ENCODE results near the gene HDAC4. TPM values are rescaled to one million over a fixed set of nuclear protein-coding genes. Genes with fewer than 3 reads are reported as not detected.

Gene HDAC4
- total and polyA plus RNA-seq, 2 donors (not counting 1 experiment from before 2014, with no cell fraction given): 13.5 to 46.0 TPM

DNA sequence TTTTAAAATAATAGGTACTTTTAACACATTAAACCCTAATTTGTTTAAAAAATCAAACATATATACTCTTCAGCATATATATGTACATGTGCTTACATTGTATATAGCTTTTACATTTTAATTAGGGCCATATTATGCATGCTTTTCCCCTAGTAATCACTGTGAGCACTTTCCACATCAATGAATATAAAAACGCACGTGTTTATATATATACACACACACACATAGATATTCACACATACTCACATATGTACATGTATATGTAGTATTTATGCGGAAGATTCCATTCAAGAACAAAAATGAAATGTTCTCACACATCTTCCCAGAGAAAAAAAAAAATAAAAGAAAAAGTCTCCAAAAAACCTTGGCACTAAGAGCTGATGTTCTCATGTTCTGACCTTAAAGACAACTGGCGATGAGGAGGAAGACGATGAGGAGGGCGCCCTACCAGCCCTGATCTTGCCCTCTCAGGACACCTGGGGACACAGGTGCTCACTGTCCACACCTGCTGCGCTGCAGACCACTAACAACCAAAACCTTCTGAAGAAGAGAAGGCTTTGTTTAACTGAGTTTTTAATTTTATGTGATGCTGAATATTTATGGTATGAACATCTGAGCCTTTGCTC lies 184.7 kb downstream of the HDAC4 start:
- Histone ChIP-seq H4K20me1 (ENCODE audit: control insufficient read depth, insufficient read depth, low read length, poor library complexity, severe bottlenecking) (peaks cover 33% of the 10 kb centered on the region), H3K79me2 (ENCODE audit: control insufficient read depth, insufficient read depth, low read length) (peaks cover 59% of the 10 kb centered on the region), H3K9ac (ENCODE audit: low read length) (no peak overlapping the region), H3K36me3 (replicated peaks in 1 of 2; ENCODE audit: control extremely low read depth in 1 of 2, control insufficient read depth in 1 of 2, extremely low read depth in 1 of 2, insufficient read depth in 2 of 2, low read length in 1 of 2) (no peaks in the 10 kb centered on the region), H3K27me3 (replicated peaks in 1 of 4; ENCODE audit: control extremely low read depth in 1 of 4, control insufficient read depth in 3 of 4, insufficient read depth in 4 of 4, low read length in 3 of 4) (no peaks in the 10 kb centered on the region), H3K4me3 (ENCODE audit: control extremely low read depth in 1 of 5, extremely low read depth in 1 of 5, insufficient read depth in 1 of 5, low read depth in 2 of 5, low read length in 4 of 5) (no peak overlapping the region), H2AFZ (ENCODE audit: insufficient read depth, low read depth, low read length, poor library complexity, severe bottlenecking) (no peak overlapping the region), H3K9me3 (ENCODE audit: control extremely low read depth in 1 of 3, control insufficient read depth in 2 of 3, insufficient read depth in 1 of 3, low read length in 2 of 3) (no peaks in the 10 kb centered on the region), H3K4me2 (replicated peaks; ENCODE audit: low read depth, low read length, poor library complexity, severe bottlenecking) (no peak overlapping the region), H3K27ac (ENCODE audit: low read length in 2 of 2) (no peak overlapping the region), H3K4me1 (ENCODE audit: control insufficient read depth in 2 of 2, insufficient read depth in 2 of 2, low read length in 2 of 2) (peaks cover 6 to 10% of the 10 kb centered on the region in 2 donors)
- WGBS (ENCODE audit: insufficient coverage): 70% methylated on average over 3 of the region's 7 CpGs
- Mint-ChIP-seq H3K4me1 (peaks cover 25% of the 10 kb centered on the region), H3K4me3 (no peak overlapping the region), H3K27me3 (no peaks in the 10 kb centered on the region), H3K9me3 (ENCODE audit: insufficient read depth) (no peaks in the 10 kb centered on the region), H3K27ac (no peak overlapping the region)
- no peak for ATAC-seq (ENCODE audit: low read depth)
- ChIA-PET POLR2A (no interaction called here), CTCF (interaction anchor here (0.6 kb wide), 1 partner anchor 22 kb away, joined by 4 read pairs; no protein-coding TSS in a partner anchor)
- no peak for TF ChIP-seq EZH2 (IDR thresholded peaks at IDR 0.05; ENCODE audit: borderline replicate concordance, insufficient read depth, low read depth, low read length, poor library complexity, severe bottlenecking)
- TF ChIP-seq, protein P1, sequence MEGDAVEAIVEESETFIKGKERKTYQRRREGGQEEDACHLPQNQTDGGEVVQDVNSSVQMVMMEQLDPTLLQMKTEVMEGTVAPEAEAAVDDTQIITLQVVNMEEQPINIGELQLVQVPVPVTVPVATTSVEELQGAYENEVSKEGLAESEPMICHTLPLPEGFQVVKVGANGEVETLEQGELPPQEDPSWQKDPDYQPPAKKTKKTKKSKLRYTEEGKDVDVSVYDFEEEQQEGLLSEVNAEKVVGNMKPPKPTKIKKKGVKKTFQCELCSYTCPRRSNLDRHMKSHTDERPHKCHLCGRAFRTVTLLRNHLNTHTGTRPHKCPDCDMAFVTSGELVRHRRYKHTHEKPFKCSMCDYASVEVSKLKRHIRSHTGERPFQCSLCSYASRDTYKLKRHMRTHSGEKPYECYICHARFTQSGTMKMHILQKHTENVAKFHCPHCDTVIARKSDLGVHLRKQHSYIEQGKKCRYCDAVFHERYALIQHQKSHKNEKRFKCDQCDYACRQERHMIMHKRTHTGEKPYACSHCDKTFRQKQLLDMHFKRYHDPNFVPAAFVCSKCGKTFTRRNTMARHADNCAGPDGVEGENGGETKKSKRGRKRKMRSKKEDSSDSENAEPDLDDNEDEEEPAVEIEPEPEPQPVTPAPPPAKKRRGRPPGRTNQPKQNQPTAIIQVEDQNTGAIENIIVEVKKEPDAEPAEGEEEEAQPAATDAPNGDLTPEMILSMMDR (IDR thresholded peaks at IDR 0.05): no peak
- DNase-seq: no peak
- intact Hi-C loops (cut with micrococcal nuclease): no loop called here

DNA sequence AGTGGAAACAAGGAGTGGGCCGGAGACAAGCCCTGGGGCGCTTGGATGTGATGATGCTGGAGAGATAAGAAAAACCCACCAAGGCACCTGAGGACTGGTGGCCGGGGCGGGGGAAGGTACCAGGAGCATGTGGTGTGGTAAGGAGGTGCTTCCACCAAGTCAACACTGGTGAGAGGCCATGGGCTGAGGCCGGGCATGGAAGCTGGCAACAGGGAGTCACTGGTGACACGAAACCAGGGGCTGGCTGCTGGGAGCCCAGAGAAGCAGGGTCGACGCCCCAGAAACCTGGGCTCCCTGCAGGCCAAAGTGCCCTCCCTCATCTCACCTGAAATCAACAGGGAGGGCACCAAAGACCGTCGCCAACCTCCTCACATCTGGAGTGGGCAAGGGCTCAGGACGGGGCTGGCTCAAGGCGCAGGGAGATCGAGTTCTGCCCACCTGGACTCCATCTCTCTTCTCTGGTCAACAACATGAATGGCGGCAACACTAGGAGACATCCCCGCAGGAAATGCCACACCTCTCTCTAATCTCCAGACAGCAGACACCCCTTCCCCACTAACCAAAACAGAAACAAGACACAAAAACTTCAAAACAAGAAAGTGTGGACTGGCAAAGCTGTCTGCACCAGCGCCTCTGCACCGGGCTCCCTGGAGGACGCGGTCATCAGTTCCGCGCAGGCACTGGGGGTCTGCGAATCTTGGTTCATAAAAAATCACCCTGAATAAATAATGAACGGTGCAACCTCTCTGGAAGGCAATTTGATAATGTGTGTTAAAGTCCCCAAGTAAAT lies 185.5 kb downstream of the HDAC4 start:
- CTCF ChIA-PET: interaction anchor here (0.6 kb wide), 1 partner anchor 22 kb away, joined by 4 read pairs; no protein-coding TSS in a partner anchor
- H3K36me3 ChIP-seq (replicated peaks in 1 of 2; ENCODE audit: control extremely low read depth in 1 of 2, control insufficient read depth in 1 of 2, extremely low read depth in 1 of 2, insufficient read depth in 2 of 2, low read length in 1 of 2): no peaks in the 10 kb centered on the region
- H4K20me1 ChIP-seq (ENCODE audit: control insufficient read depth, insufficient read depth, low read length, poor library complexity, severe bottlenecking): peaks cover 33% of the 10 kb centered on the region
- Mint-ChIP-seq H3K4me1 (peaks cover 18% of the 10 kb centered on the region), H3K9me3 (ENCODE audit: insufficient read depth) (no peaks in the 10 kb centered on the region), H3K27ac (no peak overlapping the region), H3K27me3 (no peaks in the 10 kb centered on the region), H3K4me3 (no peak overlapping the region)
- ATAC-seq (ENCODE audit: low read depth): no peak
- no peak overlapping the region for H3K9ac ChIP-seq (ENCODE audit: low read length)
- H3K27ac ChIP-seq (ENCODE audit: low read length in 2 of 2): no peak overlapping the region
- no peaks in the 10 kb centered on the region for H3K27me3 ChIP-seq (replicated peaks in 1 of 4; ENCODE audit: control extremely low read depth in 1 of 4, control insufficient read depth in 3 of 4, insufficient read depth in 4 of 4, low read length in 3 of 4)
- intact Hi-C loops (cut with micrococcal nuclease): no loop called here
- no peak for DNase-seq
- H2AFZ ChIP-seq (ENCODE audit: insufficient read depth, low read depth, low read length, poor library complexity, severe bottlenecking): no peak overlapping the region
- TF ChIP-seq, protein P1 (IDR thresholded peaks at IDR 0.05): no peak
- TF ChIP-seq EZH2 (IDR thresholded peaks at IDR 0.05; ENCODE audit: borderline replicate concordance, insufficient read depth, low read depth, low read length, poor library complexity, severe bottlenecking): no peak
- peaks cover 4 to 8% of the 10 kb centered on the region in 2 donors for H3K4me1 ChIP-seq (ENCODE audit: control insufficient read depth in 2 of 2, insufficient read depth in 2 of 2, low read length in 2 of 2)
- POLR2A ChIA-PET: no interaction called here
- no peak overlapping the region for H3K4me2 ChIP-seq (replicated peaks; ENCODE audit: low read depth, low read length, poor library complexity, severe bottlenecking)
- 95% methylated on average over 15 of the region's 23 CpGs for WGBS (ENCODE audit: insufficient coverage)
- no peaks in the 10 kb centered on the region for H3K9me3 ChIP-seq (ENCODE audit: control extremely low read depth in 1 of 3, control insufficient read depth in 2 of 3, insufficient read depth in 1 of 3, low read length in 2 of 3)
- H3K4me3 ChIP-seq (ENCODE audit: control extremely low read depth in 1 of 5, extremely low read depth in 1 of 5, insufficient read depth in 1 of 5, low read depth in 2 of 5, low read length in 4 of 5): no peak overlapping the region
- H3K79me2 ChIP-seq (ENCODE audit: control insufficient read depth, insufficient read depth, low read length): peaks cover 54% of the 10 kb centered on the region
